Cardiac muscle cell (in vitro differentiated cells and primary cell): ENCODE results near the gene PRSS33. TPM values are rescaled to one million over a fixed set of nuclear protein-coding genes. Genes with fewer than 3 reads are reported as not detected.

ENCODE experiments used
- DNase-seq, 2 donors: peaks; one replicate each; pipeline versions ENCODE4 v3.0.0 to v3.0.0-alpha.2; 2010 to 2017; ENCODE audit warnings: low read depth in 1 of 2, low spot score in 1 of 2
- H3K27ac ChIP-seq: fragments of 200-600 bp; sonication (generic); 2 replicates; pipeline ENCODE4 v1.5.1; 2016
- H3K27me3 ChIP-seq: fragments of 200-600 bp; sonication (generic); 2 replicates; pipeline ENCODE4 v1.6.0; 2016; ENCODE audit warnings: control low read depth
- H3K36me3 ChIP-seq: fragments of 200-600 bp; sonication (generic); 2 replicates; pipeline ENCODE4 v1.5.1; 2016; ENCODE audit warnings: control low read depth
- H3K4me1 ChIP-seq: fragments of 200-600 bp; sonication (generic); 2 replicates; pipeline ENCODE4 v1.8.1; 2017; ENCODE audit warnings: low read depth, mild to moderate bottlenecking, mixed run types
- H3K4me3 ChIP-seq: fragments of 200-600 bp; sonication (generic); 2 replicates; pipeline ENCODE4 v1.5.1; 2016; ENCODE audit warnings: mild to moderate bottlenecking
- H3K9me3 ChIP-seq: fragments of 200-600 bp; sonication (generic); 2 replicates; pipeline ENCODE4 v1.5.1; 2017; ENCODE audit warnings: low read depth, mild to moderate bottlenecking, control low read depth
- CTCF ChIP-seq: IDR thresholded peaks from 2 replicates; pipeline ENCODE4 v1.5.1; 2012; ENCODE audit warnings: low read depth, mild to moderate bottlenecking, low read length
- polyA plus RNA-seq: library from polyadenylated mRNA; unstranded; fragments of >200 nt; fragmentation: Nextera tagmentation; extraction: Ambion mirVana; gene quantifications from 2 replicates; pipeline ENCODE4 v1.2.1, GENCODE V29; 2016
- total RNA-seq: library from RNA; depleted of rRNA; stranded (reverse); fragments of >200 nt; gene quantifications from 2 replicates; pipeline ENCODE4 v1.2.3, GENCODE V29; 2016

The PRSS33 gene
- total and polyA plus RNA-seq, 2 experiments from 2014 or later = not detected

GRCh38 chr16:2819939-2820835, 32.8 kb upstream of the PRSS33 start:
- no peaks in the 10 kb centered on the region for H3K36me3 ChIP-seq
- no peaks in the 10 kb centered on the region for H3K4me1 ChIP-seq
- TF ChIP-seq CTCF = no peak
- H3K27me3 ChIP-seq = no peaks in the 10 kb centered on the region
- no peak overlapping the region for H3K4me3 ChIP-seq
- H3K27ac ChIP-seq = no peak overlapping the region
- H3K9me3 ChIP-seq = no peaks in the 10 kb centered on the region
- DNase-seq = no peak

- DNase-seq = no peak
- Histone ChIP-seq H3K4me3 (no peak overlapping the region), H3K4me1 (no peaks in the 10 kb centered on the region), H3K27me3 (no peaks in the 10 kb centered on the region), H3K9me3 (no peaks in the 10 kb centered on the region), H3K36me3 (no peaks in the 10 kb centered on the region), H3K27ac (no peak overlapping the region)
- no peak for TF ChIP-seq CTCF
Observed at GRCh38 chr16:2819179-2819938, 32.0 kb upstream of the PRSS33 start.

- no peak for DNase-seq
- Histone ChIP-seq H3K4me3 (no peak overlapping the region), H3K27ac (no peak overlapping the region), H3K27me3 (no peaks in the 10 kb centered on the region), H3K36me3 (no peaks in the 10 kb centered on the region), H3K9me3 (no peaks in the 10 kb centered on the region), H3K4me1 (no peaks in the 10 kb centered on the region)
- no peak for TF ChIP-seq CTCF
Observed at GRCh38 chr16:2818272-2818876, 31.0 kb upstream of the PRSS33 start.

- DNase-seq = no peak
- no peaks in the 10 kb centered on the region for H3K27me3 ChIP-seq
Observed at GRCh38 chr16:2817340-2818271, 30.2 kb upstream of the PRSS33 start.

More at GRCh38 chr16:2817340-2818271, 30.2 kb upstream of the PRSS33 start:
- TF ChIP-seq CTCF = no peak
- H3K4me1 ChIP-seq = no peaks in the 10 kb centered on the region
- H3K27ac ChIP-seq = no peak overlapping the region
- no peaks in the 10 kb centered on the region for H3K9me3 ChIP-seq
- H3K4me3 ChIP-seq = no peak overlapping the region
- no peaks in the 10 kb centered on the region for H3K36me3 ChIP-seq
